ENCODE measurements around the gene HDGF.

DNA sequence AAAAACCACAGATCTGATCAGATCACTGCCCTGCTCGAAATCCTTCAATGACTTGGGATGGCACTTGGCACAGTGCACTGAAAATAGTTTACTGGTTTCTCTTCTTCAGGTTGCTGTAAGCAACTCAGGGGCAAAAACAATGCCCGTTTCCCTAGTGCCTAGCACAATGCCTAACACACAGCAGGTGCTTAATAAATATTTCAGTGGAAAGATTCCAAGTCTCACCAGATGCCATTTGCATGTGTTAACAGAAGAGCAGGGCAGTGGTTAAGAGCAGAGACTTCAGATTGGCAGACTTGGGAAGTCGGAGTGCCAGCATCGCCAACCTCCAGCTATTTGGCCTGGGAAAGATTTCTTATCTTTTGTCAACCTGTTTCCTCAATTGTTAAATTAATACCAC, 34.1 kb downstream of the HDGF start:
- no peak for TF ChIP-seq CTCF (IDR thresholded peaks at IDR 0.05; ENCODE audit: low read length)
- no peak for TF ChIP-seq EZH2 (IDR thresholded peaks at IDR 0.05; ENCODE audit: borderline replicate concordance, low read length)
